NCI-H2196 (cell line): Measurements from ENCODE around the gene FNDC1.

Experiments used
- DNase-seq: peaks from one replicate; lab custom pipeline; 2025; ENCODE audit not compliant: unreplicated experiment; lab: John Stamatoyannopoulos, UW

FNDC1 gene

DNA sequence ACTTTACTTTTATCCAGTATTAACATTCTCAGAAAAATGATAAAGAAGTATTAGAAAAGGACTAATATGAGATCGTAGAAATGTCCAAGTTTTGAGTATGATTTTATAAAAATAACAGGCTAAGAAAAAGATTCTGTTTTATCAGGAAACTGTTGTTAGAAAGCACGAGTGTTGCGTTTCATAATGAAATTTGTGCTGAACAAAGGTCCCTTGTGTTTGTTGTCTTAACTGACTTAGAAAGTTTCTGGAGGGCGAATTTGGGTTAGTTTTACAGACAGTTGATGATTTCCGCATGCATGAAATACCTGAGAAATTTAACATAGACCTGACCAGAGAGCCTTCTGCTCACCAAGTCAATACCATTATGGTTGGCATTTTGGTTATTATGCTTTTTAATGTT is 136.0 kb downstream of the FNDC1 start:
- no peak for DNase-seq

DNA sequence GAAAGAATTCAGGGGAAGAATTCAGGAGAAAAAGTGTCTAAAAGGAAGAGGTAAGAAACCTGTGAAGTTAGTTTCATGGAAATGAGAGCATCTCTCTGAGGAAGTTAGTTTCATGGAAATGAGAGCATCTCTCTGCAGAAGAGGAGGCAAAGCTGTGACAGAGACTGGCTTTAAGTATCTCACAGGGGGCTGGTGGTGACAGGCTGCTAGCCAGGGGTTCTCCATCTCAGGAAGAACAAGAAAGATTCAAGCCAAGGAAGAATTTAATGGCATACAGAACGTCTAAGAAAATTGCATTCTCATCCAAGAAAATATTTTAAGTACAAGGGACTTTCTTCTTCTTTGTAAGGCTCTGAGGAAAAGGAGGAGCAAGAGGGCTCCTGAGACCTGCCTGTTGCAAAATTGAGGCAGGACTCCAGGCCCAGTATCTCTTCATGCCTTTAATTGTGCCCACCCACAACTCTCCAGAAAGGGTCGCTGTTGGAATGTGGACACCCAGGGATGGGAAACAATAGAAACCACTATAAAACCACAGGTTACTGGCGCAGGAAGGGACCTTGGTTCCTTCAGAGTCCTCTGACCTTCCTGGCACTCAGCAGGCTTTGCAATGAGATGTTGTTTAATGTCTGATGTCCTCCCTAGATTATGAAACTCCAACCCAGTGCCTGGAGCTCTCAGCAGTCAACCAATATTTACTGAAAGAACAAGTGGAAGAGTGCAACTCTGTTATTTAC is 136.8 kb downstream of the FNDC1 start:
- no peak for DNase-seq

DNA sequence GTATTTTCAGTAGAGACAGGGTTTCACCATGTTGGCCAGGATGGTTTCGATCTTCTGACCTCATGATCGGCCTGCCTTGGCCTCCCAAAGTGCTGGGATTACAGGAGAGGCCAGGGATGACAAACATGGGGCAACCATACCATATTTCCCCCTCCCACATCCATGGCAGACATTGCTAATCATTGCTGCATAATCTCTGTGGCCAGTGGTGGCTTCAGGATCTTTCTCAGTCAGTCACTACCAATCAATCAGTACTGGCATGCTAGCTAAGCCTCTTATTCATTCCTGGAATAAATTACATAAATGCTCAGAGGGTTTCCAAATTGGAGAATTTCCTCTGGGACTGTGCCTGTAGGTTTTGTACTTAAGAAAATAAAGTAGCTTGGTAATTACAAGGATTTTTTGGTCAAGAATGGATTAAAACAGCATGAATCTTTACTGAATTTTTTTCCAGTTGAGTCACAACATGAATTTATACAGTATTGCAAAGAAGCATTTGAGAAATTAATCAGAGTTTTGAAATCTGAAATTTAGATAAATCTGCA is 138.1 kb downstream of the FNDC1 start:
- no peak for DNase-seq

DNA sequence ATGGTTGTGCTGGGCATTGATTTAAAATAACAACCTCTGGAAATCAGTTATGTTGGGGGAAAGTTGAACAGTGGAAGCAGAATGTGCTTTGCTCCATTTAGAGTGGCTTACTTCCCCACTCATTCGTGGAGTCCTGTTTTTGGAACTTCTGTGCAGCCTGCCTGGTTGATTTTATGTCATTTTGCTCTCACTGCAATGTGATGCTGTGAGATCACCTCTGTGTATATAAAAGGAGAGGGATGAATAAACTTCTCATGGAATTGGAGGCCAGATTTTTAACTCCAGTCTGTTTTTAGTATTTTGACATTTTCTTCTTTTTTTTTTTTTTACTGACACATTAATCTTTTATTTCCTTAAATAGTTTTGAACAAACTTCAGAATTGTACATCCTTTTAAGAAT is 139.0 kb downstream of the FNDC1 start:
- no peak for DNase-seq

DNA sequence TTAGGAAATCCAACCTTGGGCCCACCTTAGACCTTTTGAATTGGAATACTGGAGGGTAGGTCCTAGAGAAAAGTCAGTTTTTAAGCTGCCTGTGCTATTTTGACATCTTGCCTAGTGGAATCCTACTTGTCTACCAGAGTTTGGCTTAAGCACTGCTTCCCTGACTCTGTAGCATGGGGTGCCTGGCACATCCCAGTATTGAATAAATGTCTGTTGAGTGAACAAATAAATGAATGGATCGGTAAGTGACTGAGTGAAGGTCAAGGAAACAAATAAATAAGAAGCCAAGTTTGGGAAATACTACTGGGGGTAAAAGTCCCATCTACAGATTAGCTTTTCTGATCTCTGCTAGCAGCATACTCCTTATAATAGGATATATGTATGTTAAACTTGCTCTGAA is 140.5 kb downstream of the FNDC1 start:
- no peak for DNase-seq

DNA sequence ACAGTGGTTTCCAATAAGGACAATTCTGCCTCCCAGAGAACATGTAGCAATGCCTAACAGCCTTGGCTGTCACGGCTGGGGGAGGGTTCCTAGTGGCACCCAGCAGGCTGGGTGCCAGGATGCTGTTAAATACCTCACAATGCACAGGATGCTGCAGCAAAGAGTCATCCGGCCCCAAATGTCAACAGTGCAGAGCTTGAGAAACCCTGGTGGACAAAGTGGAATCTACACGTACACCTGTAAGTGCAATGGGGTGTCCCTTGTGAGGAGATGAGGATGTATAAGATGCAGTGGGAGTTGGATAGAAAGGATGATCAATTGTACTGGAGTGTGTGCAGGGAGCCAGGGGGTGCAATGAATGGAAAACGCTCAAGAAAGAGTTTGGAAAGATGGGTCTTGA is 142.4 kb downstream of the FNDC1 start:
- no peak for DNase-seq

DNA sequence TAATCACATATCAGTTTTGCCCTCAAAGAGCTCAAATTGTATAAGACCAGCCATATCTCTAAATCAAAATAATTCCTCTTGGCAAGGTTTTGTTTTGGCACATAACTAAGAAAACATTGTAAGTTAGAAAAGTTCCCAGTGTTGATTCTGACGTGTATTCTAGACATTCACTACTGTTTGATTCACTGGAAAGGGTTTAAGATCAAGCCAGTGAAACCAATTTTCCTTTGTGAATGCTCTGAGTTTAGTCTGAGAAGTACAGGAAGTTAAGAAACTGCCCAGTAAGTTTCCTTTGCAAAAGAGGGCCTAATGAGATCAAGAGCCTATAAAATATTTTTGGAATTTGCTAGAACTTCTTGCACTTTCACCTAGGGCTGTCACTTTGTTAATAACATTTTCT is 143.0 kb downstream of the FNDC1 start:
- no peak for DNase-seq

DNA sequence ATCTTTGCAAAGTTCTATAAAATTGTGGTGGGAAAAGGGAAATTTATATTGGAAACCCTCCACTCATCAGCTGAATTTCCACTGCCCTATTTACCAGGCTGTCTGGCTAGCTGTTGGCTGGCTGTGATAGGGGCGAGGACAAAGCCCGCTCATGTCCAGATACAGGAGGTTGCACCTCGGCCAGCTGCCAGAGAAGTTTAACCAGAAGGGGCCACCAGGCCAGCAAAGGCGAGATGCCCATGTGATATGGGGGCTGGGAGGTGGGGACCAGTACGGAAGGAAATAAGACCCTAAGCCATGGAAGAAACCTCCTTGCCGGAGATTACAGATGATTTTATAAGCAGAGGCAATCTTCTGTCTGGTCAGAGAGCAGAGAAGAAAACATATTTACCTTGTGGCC is 143.8 kb downstream of the FNDC1 start:
- DNase-seq = no peak

DNA sequence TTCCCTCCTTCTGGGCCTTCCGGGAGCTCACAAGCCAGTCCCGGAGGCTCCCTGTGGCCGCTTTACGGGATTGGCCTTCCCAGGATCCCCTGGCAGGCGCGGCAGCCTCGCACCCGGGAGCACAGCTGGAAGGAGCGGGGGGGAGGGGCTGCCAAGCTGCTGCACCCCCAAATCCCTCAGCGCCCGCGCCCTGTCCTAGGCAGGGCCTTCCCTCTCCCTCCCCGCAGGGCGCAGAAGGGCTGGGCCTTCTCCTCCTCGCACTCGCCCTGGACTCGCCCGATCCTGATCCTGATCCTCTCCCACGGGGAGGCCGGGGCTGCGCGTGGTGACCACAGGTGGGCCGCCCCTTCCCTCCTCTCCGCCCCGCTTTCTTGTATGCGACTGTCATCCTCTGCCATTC is 146.4 kb downstream of the FNDC1 start:
- no peak for DNase-seq

DNA sequence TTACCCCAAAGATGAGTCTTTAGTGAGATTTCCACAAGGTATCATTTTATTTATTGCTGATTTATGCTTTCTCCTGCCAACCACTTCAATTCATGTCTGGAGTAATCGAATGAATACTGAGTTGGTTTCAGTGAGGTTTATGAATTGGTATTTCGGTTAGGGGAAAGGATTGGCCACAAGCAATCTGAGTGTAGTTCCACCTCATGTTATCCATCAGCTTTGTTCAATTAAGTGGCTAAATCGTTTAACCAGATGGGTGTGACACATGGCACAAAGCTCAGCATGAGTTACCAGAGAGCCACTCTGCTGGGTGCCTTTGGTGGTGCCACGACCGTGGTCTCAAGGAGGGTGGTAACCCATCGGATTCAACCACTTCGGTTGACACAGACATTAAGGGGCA is 148.2 kb downstream of the FNDC1 start:
- DNase-seq = no peak

DNA sequence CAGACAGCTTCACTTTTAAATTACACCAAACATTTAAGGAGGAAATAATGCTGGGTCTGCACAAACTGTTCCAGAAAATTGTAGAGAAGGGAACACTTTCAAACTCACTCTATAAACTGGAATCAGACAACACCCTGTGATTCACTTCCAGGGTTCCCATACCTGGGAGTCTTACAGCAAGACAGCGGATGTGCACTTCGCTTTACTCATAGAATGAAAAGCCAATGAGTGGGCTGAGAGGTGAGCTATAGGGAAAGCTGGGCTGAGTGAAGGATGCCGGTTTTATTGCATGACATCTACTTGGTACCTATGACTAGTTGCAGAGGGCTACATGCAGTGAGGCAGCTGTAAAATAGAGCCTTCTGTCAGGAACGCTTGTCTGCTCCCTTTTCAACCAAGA is 152.1 kb downstream of the FNDC1 start:
- DNase-seq = no peak
